Measurements from ENCODE around the gene DNAH17.

Gene DNAH17

DNA sequence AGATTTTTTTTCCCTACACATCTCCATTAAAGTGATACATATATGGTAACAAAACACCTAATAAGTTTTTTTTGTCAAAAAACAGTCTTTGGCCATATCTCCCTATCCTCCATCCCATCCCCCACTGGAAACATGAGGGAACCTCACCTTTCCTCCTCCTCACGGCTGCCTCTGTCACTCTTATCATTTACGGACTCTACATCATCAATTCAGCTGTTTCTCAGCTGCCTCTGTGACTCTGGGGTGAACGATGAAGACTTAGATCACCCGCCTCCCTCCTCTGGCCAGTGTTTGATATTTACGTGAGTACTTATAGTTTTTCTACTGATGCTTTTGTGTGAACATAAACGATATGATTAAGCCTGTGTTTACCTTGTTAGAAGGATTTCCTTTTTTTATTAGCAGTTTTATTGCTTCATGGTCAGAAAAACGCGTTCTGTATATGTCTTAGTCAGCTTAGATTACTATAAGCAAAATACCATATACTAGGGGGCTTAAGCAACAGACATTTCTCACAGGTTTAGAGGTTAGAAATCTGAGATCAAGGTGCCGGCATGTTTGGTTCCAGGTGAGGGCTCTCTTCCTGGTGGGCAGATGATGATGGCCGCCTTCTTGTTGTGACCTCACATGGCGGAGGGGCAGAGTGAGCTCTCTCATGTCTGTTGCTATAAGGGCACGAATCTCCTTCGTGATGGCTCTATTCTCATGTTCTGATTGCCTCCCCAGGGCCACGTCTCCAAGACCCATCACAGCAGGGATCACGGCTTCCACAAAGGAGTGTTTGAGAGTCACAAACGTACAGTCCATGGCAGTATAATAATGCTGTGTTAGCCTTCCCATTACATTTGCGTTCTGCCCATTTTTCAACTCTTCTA lies 32.1 kb downstream of the DNAH17 start:
- DNase-seq, result no peak

DNA sequence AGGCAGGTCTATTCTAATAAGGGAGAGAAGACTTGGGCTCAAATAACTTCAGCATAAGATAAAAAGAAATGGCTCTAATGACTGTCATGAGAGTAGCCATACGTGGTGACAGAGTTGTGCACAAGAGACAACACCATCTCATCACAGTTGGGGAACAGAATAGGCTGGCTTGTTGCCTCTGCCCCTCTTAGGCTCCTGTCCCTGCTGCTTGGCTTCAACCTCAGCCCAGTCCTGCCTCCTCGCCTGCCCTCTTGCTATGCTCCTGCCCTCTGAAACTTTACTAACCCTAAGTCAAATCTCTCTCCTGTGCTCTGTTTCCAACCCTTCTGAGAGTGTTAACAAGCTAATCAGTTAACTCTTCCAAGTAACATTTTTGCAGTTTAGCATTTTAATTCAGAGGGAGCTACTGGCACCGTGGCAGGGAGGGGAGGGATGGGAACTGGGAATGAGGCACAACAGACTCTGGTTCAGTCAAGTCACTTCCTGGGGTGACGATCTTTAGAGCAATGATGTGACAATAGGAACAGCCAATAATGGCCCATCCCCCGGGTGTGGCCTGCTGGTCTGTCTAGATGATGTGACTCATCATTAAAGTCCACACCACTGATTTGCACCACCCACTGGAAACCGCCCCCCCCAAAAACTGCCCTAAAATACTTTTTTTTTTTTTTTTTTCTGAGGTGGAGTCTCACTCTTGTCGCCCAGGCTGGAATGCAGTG lies 35.5 kb downstream of the DNAH17 start:
- no peak for DNase-seq

DNA sequence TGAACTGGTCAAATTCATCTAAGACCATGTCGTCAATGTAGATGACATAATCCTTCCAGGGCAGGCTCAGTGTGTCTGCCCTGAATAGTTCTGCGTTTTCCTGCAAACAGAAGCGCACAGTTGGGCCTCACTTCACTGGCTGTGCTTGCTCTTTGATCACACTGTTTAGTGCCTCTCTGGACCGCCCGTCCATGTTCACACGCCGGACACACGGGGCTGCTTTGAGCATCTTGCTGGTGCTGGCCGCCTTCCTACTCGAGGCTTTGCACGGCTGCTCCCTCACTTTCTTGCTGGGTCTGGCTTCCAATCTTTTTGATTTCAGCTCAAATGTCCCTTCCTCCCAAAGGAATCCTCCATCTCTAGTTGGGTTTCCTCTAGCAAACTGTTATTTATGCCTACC lies 37.4 kb downstream of the DNAH17 start:
- no peak for DNase-seq

DNA sequence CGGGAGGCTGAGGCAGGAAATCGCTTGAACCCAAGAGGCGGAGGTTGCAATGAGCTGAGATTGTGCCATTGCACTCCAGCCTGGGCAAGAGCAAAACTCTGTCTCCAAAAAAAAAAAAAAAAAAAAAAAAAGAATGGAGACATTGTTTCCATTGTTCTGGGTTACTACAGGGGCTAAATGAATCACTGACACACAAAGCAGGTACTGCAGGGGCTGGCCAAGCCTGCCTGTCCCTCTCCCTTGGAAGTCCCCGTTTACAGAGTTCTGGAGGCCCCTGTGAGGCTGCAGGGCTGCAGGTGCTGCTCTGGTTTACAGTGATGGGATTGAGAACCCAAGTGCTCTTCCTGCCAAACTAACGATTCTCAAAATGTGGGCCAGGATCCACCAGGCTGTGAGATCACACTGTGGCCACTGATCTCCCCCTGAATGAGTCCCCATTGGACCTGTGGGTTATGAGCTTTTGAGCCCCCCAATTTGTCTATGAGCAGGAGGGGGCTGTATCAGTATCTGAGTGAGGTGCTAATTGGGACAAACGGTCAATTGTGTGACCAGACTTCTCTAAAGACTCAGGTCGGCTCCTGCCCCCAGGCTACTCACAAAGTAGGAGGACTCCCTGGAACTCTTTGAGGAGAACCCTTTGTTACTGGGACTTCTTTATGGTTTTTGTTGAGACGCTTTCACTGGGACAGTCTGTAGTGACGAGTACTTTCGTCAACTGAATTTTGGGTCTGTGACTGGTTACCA lies 39.0 kb downstream of the DNAH17 start:
- DNase-seq, result no peak

DNA sequence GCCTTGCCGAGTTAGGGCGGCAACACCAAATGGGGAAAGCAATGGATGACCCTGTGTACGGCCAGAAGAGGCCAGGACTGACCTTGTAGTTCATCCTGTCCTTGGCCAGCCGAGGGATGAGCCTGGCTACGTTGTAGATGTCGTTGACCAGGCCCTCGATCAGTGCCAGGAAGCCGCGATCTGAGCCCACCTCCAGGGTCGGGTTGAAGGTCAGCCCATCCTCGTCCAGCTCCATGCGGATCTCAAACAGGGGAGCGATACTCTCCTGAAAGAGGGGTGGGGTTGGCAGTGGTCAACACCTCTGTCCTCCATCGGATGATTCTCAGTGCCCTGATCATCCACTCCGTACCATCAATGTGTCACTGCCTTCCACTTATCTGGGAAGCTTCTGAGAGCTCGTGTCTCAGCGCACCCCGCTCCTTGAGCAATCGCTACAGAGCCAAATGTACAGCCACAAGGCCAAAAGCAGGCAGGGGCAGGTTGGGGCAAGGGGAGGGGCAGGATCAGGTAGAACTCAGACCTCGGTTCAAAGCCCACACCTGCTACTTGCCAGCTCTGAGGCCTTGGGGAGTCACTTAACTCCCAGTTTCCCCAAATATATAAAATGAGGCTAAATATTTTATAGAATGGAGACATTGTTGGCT lies 39.9 kb downstream of the DNAH17 start:
- DNase-seq, result no peak

DNA sequence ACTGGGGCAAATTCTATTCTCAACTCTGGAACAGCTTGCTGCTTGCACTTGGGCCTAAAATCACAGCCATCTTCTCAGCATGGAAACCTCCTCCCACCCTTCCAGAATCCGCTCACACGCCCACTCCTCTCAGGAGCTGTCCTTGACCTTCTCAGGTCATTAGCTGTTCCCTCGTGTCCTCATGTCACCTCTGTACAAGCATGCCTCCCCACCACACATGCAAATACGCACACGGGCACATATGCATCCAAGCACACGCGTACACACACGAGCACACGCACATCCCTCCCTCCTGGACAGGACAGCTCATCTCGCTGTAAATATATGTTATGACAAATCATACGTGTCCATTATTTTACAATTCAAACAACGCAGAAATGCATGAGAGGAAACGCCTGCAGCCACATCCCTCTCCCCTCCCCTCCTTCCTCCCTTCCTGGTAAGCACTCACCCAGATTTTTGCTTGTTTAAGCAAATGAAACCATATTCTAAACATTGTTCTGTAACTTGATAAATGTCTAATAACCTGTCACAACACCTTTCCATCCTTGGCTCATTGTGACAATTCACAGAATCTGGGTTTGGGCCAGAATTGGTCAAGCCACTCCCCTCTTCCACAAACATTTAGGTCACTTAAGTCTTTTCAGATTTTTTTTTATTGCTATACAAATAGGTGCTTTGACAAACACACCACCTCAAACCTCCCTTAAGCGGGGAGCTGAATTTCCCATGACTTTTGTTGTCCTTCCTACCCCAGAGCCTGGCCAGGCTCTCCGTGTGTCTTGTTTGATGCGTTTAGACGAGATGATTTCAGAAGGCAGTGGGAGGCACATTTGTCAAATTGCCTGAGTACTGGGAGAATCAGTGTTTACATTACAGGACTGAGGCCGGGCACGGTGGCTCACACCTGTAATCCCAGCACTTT lies 41.7 kb downstream of the DNAH17 start:
- DNase-seq, result peak; percentile 75

DNA sequence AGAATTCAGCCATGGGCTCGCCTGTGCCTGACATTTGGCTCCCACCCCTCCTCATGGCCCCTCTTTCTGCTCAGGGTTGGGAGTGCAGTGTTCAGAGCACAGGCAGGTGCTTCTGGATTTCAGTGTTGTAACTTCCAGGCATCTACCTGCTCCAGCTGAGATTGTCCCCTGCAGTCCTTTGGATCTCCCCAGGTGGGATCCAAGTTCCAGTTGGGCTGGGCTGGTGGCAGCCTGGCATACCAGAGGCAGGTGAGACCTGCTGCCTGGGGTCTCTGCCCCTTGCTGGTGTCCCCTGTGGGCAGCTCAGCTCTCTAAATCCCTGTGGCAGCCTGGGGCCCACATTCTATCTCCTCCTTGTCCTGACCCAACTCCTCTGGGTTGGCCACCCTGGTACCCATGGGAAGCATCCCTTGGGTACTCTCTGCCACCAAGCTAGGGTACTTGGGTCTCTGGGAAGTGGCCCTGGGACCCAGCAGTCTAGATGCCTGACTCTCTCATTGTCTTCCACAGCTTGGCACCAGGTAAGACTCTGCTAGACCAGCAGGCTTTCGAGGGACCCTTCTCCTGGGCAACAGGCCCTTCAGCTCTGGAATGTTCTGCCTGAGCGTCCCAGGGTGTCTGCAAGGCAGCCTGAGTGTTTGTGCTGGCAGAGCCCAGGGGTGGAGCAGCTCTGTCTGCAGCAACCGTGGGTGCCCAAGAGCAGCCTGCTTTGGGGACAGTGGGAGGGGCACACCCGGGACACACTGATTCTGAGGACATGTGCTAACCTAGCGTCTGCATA lies 42.5 kb downstream of the DNAH17 start:
- no peak for DNase-seq

DNA sequence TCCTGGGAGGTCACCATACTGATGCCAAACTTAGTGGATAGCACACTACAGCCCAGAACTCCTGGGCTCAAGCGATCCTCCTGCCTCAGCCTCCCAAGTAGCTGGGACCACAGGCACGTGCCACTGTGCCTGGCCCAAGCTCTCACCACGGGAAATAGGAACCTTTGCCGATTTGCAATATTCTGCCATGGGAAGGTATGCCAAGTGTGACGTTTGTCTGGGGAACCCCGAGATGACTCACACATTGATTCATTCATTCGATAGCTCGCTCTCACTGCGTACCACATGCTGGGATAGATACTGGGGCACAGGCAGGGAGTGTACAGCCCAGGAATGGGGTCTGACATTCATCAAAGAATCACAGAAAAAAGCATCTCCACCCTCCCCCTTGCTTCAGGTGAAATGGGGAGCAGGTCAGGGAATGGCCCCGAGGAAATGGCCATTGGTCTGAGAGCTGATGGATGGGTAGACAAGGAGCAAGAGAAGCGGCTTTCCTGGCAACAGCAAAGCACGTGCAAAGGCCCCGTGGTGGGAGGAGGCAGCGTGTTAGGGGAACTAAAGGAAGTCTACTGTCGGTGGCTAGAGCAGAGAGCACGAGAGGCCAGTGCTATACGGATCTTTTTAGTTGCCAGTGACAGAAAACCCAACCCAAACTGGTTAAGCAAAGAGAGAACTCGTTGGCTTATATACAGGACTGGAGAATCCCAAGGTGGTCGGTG lies 44.1 kb downstream of the DNAH17 start:
- DNase-seq, result no peak

DNA sequence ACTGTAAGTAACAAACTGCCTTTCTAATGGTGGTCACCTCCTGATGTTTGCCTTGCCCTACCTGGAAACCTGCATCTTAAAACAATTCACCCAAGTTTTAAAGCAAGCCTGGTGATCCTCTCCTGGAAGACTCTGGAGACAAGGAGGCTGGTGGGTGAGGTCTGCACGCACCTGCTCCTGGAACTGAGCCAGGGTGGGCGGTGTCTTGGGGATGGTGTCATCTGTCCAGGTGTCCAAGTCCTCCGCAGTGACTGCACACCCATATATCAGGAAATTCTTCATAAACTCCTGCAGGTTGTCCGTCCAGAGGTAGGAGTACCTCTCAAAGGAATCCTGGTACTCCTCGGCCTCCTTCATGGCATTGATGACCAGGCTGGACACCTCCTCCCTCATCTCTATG lies 44.9 kb downstream of the DNAH17 start:
- peak; percentile 22 for DNase-seq

DNA sequence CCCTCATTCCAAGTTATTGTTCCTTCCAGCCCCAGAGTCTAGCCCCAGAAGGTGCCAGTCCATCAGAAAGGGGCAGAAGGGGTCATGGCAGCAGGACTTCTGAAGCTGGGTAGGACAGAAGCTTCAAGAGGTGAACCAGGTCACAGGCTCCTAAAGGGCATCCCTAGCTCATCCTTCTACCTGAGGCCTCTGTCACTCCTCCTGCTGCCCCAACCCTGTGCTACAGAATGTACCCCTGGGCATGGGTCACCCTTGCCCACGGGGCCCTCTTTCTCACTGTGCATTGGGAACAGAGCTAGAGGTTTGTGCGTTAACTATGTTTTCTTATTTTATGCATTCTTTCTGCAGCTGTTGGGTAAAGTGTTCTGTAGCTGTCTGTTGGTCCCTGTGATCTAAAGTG lies 46.5 kb downstream of the DNAH17 start:
- no peak for DNase-seq

DNA sequence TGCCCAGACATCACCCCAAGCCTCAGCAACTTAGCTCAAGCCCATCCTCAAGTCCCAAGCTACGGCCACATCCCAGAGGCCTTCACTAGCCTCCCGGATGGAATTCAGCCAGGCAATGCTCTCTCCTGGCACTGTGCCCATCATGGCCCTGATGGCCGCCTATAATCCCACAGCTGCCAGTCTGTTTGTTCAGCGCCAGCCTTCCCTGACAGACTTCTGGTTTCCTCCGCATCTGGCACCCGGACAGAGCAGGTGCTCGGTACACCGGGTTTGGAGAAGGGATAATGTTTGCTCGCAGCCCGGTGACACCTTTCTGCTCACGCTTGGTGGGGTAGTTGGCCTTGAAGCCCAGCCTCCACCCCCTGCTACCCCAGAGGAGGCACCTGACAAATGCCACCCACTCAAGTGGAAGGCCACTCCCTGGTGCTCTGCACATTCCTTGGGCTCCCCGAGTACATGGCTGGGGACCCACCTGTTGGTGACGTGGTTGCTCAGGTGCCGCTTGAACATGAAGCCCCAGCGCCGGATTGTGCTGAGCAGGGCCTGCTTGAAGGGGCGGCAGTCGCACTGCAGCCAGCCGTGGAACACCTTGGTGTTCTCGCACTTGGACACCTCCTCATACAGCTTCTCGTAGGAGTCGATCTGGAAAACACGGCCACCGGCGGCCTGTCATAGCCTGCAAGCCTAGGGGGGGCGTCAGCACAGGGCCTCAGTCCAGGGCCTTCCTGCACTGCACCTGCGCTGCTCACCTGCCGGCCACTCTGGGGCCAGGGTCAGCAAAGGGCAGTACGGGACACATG lies 47.1 kb downstream of the DNAH17 start:
- peak; percentile 95 for DNase-seq

DNA sequence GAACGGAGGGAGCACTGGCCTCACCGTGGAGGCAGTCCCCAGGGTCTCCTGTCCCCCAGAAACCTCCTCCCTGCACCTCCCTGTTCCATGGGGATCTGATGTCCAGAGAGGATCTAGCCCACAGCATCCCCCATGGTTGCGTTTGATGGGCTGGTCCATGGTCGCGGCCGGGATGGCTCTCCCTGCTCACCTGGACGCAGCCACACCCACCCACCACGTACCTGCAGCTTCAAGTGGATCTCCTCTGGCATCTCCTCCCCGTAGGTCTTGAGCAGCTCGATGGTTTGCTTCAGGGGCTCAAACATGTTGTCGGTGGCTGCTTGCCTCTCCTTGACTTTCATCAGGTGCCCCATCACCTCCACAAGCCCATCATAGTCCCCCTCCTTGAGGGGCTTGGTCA lies 47.9 kb downstream of the DNAH17 start:
- no peak for DNase-seq

DNA sequence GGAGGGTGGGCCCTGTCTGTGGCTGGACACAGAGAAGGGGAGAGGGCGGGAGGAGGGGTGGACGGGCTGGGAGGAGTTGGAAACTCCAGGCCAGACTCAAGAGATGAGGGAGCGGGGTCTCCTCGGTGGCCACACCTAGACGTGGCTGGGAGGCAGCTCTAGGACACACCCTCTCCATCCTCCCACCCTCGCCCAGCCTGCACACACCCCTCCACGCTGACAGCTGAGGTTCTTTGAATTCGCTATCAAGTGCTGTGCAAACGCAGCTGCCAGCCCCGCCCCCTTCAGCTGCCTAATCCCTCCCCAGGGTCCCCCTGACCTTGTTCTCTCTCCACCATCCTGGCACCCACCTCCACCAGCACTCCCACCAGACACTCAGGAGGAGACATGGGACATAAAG lies 48.7 kb downstream of the DNAH17 start:
- DNase-seq, result peak; percentile 80

DNA sequence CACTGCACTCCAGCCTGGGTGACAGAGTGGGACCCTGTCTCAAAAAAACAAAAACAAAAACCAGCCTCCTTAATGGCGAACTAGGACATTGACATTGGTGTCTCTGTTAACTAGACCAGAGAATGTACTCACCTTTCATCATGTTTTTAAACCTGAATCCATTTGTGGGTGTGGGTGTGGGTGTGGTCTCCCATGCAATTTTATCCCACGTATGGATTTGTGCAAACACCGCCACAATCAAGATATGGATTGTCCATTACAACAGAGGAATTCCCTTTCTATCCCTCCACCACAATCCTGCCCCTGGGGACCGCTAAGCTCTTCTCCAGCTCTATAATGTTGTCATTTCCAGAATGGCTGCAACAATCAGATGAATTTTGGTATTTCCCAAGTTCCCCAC lies 49.9 kb downstream of the DNAH17 start:
- DNase-seq, result no peak

DNA sequence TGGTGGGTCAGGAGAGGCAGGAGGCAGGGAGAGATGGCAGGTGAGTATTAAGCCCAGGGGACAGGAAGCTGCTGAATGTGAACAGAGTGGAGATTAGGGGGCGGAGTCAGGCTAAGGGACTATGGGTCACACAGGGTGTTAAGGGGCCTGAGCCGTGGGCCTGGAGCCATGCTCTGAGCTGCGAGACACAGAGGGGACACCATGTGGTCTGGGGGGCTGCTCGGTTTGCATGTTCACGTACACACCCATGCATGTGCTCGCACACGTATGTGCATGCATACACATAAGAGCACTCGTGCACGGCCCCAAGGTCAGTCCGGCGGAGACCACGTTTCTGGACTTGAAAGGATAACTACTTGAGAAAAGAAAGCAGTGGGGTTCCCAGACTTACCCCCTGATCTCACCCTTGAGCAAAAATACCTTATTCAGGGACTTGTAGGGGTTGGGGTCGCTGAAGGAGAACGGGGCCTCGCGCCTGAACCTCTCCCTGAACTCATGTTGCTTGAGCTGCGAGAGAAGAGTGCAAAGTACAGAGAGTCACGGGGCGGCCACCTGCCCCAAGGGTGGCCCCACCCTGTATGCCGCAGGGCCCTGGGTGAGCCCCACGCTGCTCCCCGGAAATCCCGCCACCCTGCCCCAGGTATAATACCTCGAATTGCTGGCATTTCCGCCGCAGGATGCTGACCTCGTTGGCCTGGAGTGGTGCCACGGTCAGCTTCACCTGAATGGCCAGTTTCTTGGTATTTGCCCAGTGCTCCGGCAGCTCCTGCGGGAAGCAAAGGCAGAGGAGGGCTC lies 50.8 kb downstream of the DNAH17 start:
- DNase-seq, result no peak

DNA sequence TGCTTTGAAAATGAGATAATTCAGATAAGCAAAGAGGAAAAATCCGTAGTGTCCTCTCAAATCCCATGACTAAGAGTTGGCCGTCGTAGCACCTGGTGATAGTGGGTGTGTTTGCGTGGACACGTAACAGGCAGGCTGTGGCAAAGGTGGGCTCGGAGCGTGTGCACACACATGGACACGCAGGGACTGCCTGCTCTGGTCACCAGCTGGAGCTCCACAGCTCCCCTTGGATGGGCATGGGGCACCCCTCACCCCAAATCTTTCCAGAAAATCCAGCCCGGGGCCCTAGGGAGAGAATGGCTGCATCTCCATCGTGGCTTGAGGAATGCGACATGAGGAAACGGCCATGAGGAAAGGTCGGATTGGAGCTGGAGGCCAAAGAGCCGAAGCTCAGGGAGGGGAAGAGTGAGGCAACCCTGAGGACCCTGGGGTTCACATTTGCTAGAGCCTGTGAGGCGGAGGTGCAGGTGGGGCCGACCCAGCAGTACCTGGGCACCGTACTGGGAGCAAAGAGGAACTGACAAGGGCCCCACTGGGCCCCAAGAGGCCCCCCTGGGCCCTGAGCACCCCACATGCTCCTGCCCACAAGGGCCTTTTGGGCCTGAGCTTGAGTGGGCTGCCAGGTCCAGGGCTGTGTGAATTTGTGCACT lies 51.6 kb downstream of the DNAH17 start:
- no peak for DNase-seq

DNA sequence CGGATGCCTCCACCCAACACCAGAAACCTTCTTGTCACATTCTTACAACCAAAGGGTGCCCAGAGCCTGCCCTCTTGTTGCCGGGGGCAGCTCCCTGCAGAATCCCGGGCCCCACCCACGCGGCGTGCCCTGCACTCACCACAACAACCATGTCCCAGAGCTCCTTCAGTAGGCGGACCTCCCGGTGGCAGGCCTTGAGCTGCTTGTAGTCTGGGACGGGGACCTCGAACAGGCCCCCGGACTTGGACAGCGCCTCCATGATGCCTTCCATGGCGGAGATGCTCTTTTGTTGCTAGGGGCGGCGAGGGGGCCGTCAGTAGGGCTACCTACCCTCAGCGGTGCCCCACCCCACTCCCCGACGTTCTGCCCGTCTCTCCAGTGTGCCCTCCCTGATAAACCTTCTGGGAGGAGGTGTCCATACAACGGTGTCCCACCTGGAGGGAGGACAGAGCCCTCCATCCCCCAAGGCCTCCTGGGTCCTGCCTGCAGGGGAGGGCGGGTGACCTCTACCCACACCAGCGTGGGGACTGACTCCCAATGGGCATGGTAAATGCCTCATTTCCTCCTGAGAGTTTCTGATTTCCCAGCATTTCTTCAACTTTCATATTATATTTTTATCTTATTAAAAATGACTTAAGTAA lies 52.2 kb downstream of the DNAH17 start:
- DNase-seq, result no peak
